Measurements from ENCODE around the gene MANEAL. TPM values are rescaled to one million over a fixed set of nuclear protein-coding genes. Genes with fewer than 3 reads are reported as not detected.

MANEAL gene
- total RNA-seq, 1 experiment from 2014 or later: 28.1 TPM

DNA sequence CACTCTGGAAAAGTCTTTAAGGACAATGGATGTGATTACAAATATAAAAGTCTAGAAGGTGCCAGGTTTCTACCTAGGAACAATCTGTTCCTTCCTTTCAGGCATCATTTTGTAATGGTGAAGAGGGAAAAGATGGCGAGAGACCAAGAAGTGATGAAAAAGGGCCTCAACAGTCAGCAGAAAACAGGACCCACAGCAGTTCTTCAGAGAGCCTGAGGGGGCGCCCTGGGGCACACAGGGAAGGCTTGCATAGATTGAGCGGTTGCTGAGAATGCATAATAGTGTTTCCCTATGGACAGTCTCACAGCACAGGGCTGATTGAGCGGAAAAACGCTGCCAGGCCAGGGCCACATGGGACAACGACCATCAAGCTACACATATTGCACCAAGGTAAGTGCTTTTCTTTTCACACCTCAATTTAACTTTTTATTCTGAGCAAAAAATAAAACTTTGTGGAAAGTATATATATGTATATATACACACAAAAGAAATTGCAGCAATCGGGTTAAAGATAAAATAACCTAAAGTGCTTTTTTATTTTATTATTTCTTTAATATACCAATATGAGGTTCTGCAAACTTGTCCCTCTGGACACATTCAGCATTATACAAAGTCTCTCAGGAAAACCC lies 17.5 kb downstream of the MANEAL start:
- Mint-ChIP-seq H3K4me1 (ENCODE audit: low read depth, unreplicated experiment) (peaks cover 13% of the 10 kb centered on the region), H3K36me3 (ENCODE audit: insufficient read depth, unreplicated experiment) (peaks cover 34% of the 10 kb centered on the region), H3K9me3 (ENCODE audit: low read depth, unreplicated experiment) (no peaks in the 10 kb centered on the region), H3K27ac (ENCODE audit: unreplicated experiment) (peak overlapping the region; percentile 30), H3K4me3 (ENCODE audit: low read depth, unreplicated experiment) (no peak overlapping the region), H3K27me3 (ENCODE audit: unreplicated experiment) (no peaks in the 10 kb centered on the region)
- BruUV-seq (replicated peaks): no TSS peak
- TF ChIP-seq, protein P1, sequence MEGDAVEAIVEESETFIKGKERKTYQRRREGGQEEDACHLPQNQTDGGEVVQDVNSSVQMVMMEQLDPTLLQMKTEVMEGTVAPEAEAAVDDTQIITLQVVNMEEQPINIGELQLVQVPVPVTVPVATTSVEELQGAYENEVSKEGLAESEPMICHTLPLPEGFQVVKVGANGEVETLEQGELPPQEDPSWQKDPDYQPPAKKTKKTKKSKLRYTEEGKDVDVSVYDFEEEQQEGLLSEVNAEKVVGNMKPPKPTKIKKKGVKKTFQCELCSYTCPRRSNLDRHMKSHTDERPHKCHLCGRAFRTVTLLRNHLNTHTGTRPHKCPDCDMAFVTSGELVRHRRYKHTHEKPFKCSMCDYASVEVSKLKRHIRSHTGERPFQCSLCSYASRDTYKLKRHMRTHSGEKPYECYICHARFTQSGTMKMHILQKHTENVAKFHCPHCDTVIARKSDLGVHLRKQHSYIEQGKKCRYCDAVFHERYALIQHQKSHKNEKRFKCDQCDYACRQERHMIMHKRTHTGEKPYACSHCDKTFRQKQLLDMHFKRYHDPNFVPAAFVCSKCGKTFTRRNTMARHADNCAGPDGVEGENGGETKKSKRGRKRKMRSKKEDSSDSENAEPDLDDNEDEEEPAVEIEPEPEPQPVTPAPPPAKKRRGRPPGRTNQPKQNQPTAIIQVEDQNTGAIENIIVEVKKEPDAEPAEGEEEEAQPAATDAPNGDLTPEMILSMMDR (IDR thresholded peaks at IDR 0.05; ENCODE audit: unreplicated experiment): peak; percentile 79
- intact Hi-C loops (cut with micrococcal nuclease; ENCODE audit: unreplicated experiment): no loop called here
- CTCF ChIA-PET: interaction anchor here (0.6 kb wide), 1 partner anchor 45 kb away, joined by 4 read pairs; no protein-coding TSS in a partner anchor
- DNase-seq: peak; percentile 80

DNA sequence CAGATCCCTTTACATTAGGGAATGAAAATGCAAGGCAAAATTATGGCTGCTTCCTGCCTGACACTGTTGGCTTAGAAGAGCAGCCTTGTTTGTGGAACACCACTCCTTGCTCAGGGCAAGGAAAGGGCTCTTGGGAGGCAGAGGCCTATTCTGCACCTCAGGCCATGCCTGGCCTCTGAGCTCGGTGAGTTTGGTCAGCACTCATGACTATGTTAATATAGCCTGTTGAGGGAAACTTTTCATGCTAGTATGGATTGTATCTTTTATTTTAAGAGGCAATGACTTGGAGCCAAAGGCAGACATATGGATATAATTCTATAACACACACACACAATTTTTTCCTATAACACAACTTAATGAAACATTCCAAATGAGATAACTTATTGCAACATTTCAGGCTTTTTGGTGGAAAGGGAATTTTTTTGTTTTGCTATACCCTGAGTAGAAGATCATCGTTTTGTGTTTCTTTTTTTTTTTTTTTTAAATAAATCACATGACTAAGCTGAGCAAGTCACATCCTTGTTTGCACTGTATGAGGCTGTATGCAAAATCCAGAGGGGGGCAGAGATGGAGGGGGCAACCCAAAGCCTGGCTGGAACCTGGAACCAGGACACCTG lies 20.0 kb downstream of the MANEAL start:
- peaks cover 13% of the 10 kb centered on the region for H3K4me1 Mint-ChIP-seq (ENCODE audit: low read depth, unreplicated experiment)
- no peaks in the 10 kb centered on the region for H3K27me3 Mint-ChIP-seq (ENCODE audit: unreplicated experiment)
- TF ChIP-seq, protein P1 (IDR thresholded peaks at IDR 0.05; ENCODE audit: unreplicated experiment): no peak
- no peak overlapping the region for H3K27ac Mint-ChIP-seq (ENCODE audit: unreplicated experiment)
- no peaks in the 10 kb centered on the region for H3K9me3 Mint-ChIP-seq (ENCODE audit: low read depth, unreplicated experiment)
- intact Hi-C loops (cut with micrococcal nuclease; ENCODE audit: unreplicated experiment): no loop called here
- CTCF ChIA-PET: no interaction called here
- DNase-seq: no peak
- no TSS peak for BruUV-seq (replicated peaks)
- no peak overlapping the region for H3K4me3 Mint-ChIP-seq (ENCODE audit: low read depth, unreplicated experiment)
- peaks cover 31% of the 10 kb centered on the region for H3K36me3 Mint-ChIP-seq (ENCODE audit: insufficient read depth, unreplicated experiment)

DNA sequence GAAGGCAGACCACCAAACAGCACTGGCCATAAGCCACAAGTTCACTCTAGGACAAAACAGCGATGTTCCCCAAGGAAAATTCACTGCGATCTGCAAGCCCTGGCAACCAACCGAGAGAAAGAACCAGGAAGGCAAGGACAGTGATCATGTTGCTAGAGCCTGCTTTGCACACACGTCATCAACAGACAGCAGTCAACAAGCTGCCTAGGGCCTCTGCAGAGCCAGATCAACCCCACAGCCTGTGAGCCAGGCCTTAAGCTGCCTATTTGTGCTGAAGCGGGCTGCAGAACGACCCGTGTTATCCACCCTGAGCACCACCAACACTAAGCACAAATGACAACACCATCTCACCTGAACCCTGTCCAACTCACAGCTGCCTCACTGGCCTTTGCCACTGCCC lies 20.6 kb downstream of the MANEAL start:
- Mint-ChIP-seq H3K27ac (ENCODE audit: unreplicated experiment) (no peak overlapping the region), H3K36me3 (ENCODE audit: insufficient read depth, unreplicated experiment) (peaks cover 28% of the 10 kb centered on the region), H3K4me3 (ENCODE audit: low read depth, unreplicated experiment) (no peak overlapping the region), H3K4me1 (ENCODE audit: low read depth, unreplicated experiment) (peaks cover 7% of the 10 kb centered on the region), H3K9me3 (ENCODE audit: low read depth, unreplicated experiment) (no peaks in the 10 kb centered on the region), H3K27me3 (ENCODE audit: unreplicated experiment) (no peaks in the 10 kb centered on the region)
- no peak for DNase-seq
- no TSS peak for BruUV-seq (replicated peaks)
- TF ChIP-seq, protein P1 (IDR thresholded peaks at IDR 0.05; ENCODE audit: unreplicated experiment): no peak
- CTCF ChIA-PET: no interaction called here
- intact Hi-C loops (cut with micrococcal nuclease; ENCODE audit: unreplicated experiment): no loop called here

DNA sequence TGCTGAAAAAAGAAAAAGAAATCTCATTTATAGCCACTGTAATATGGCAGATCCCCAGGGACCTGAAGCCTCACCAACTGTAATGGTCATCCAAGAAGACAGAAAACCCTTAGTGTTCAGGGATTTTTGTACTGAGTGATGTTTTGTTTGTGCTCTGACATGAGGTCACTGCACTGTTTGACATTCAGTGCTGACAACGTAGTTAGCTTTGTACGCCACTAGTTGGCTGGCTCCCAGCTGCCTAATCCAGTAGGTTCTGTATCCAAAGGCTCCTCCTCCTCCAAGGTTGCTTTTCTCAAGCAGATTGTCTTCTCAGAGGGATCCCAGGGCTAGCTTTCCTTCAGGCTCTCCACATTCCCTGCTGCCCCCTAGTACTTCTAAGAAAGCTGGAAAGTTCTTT lies 23.8 kb downstream of the MANEAL start:
- TF ChIP-seq, protein P1 (IDR thresholded peaks at IDR 0.05; ENCODE audit: unreplicated experiment): no peak
- Mint-ChIP-seq H3K4me3 (ENCODE audit: low read depth, unreplicated experiment) (no peak overlapping the region), H3K9me3 (ENCODE audit: low read depth, unreplicated experiment) (no peaks in the 10 kb centered on the region), H3K27ac (ENCODE audit: unreplicated experiment) (no peak overlapping the region), H3K27me3 (ENCODE audit: unreplicated experiment) (no peaks in the 10 kb centered on the region), H3K4me1 (ENCODE audit: low read depth, unreplicated experiment) (no peaks in the 10 kb centered on the region), H3K36me3 (ENCODE audit: insufficient read depth, unreplicated experiment) (peaks cover 29% of the 10 kb centered on the region)
- intact Hi-C loops (cut with micrococcal nuclease; ENCODE audit: unreplicated experiment): no loop called here
- CTCF ChIA-PET: no interaction called here
- no peak for DNase-seq
- no TSS peak for BruUV-seq (replicated peaks)
